ENCODE measurements around the gene EMX2.

DNA sequence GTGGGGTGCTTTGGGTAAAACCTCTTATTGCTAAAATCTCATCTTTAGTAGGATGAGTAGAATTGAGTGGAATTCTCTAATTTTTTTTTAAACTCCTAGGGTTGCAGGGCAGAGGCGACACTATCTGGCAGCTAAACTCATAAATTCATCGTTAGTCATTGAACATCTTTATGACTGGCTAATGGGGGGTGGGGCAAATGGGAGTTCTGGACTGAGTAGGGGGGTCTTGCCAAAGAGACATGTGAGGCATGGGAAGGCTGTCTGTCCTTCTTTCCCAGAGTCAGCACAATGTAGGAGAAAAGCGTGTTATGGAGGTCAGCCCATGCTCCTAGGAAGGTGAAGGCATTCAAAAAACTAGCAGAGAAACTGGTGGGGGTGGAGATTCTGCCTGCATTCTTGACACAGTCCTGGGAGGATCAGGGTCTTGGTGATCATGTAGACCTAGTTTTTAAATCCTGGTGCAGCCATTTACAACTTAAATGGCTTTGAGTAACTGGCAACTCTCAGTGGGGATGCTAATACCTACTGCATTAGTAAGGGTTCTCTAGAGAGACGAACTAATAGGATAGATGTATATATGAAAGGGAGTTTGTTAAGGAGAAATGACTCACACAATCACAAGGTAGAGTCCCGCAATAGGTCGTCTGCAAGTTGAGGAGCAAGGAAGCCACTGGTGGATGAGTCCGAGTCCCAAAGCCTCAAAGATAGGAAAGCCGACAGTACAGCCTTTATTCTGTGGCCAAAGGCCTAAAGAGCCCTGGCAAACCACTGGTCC is 47.7 kb downstream of the EMX2 start:
- TF ChIP-seq, protein P1, sequence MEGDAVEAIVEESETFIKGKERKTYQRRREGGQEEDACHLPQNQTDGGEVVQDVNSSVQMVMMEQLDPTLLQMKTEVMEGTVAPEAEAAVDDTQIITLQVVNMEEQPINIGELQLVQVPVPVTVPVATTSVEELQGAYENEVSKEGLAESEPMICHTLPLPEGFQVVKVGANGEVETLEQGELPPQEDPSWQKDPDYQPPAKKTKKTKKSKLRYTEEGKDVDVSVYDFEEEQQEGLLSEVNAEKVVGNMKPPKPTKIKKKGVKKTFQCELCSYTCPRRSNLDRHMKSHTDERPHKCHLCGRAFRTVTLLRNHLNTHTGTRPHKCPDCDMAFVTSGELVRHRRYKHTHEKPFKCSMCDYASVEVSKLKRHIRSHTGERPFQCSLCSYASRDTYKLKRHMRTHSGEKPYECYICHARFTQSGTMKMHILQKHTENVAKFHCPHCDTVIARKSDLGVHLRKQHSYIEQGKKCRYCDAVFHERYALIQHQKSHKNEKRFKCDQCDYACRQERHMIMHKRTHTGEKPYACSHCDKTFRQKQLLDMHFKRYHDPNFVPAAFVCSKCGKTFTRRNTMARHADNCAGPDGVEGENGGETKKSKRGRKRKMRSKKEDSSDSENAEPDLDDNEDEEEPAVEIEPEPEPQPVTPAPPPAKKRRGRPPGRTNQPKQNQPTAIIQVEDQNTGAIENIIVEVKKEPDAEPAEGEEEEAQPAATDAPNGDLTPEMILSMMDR (IDR thresholded peaks at IDR 0.05), result no peak
- TF ChIP-seq POLR2A (IDR thresholded peaks at IDR 0.05), result no peak

Data from body of pancreas (tissue), 4 donors.